Skeletal muscle satellite cell (primary cell): ENCODE data around the gene COL19A1.
A peak's percentile ranks its signal among the peaks of the same experiment; 100 is the strongest.

Source experiments
- H3K27me3 ChIP-seq: 2 replicates; pipeline ENCODE4 v1.7.0; 2013; ENCODE audit warnings: low read length; ENCODE audit not compliant: control insufficient read depth, insufficient read depth
- H3K36me3 ChIP-seq: 2 replicates; pipeline ENCODE4 v1.7.0; 2013; ENCODE audit warnings: mild to moderate bottlenecking, control low read depth, low read length; ENCODE audit not compliant: insufficient read depth
- H3K4me1 ChIP-seq: 2 replicates; pipeline ENCODE4 v1.7.0; 2013; ENCODE audit warnings: low read length; ENCODE audit not compliant: control insufficient read depth, insufficient read depth
- H3K4me2 ChIP-seq: 2 replicates; pipeline ENCODE4 v1.7.0; 2013; ENCODE audit warnings: mild to moderate bottlenecking, low read length
- H3K4me3 ChIP-seq: 2 replicates; pipeline ENCODE4 v1.7.0; 2013; ENCODE audit warnings: low read length
- H3K9ac ChIP-seq: 2 replicates; pipeline ENCODE4 v1.7.0; 2013; ENCODE audit warnings: mild to moderate bottlenecking, low read depth, low read length, moderate library complexity
- H3K9me3 ChIP-seq: replicated peaks from 2 replicates; pipeline ENCODE4 v1.7.0; 2013; ENCODE audit warnings: mild to moderate bottlenecking, control low read depth, low read length

Gene COL19A1

GRCh38 chr6:70163795-70164194, 297.4 kb downstream of the COL19A1 start:
- Histone ChIP-seq H3K9ac (no peak overlapping the region), H3K27me3 (peaks cover 4% of the 10 kb centered on the region), H3K36me3 (no peaks in the 10 kb centered on the region), H3K4me1 (peaks cover 7% of the 10 kb centered on the region), H3K4me2 (no peak overlapping the region), H3K9me3 (no peaks in the 10 kb centered on the region), H3K4me3 (no peak overlapping the region)

DNA sequence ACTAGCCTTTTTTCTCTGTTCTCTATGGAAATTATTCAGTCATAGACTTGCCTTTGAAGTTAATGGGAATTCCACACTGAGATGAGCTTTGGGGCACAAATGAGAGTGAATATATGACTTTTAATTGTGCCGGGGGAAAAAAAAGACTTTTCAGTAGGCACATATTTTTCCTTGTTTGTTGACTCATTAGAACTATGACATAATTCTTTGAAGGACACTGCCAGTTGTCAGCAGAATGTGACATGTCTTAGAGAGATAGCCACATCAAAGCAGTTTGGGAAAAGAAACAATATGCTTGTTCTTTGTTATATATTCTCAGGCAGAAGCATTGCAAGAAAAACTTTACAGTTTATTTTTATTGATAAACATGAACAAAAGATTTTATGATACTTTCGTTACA, 298.2 kb downstream of the COL19A1 start:
- H3K9ac ChIP-seq: no peak overlapping the region
- peaks cover 7% of the 10 kb centered on the region for H3K4me1 ChIP-seq
- H3K36me3 ChIP-seq: no peaks in the 10 kb centered on the region
- no peak overlapping the region for H3K4me3 ChIP-seq
- no peaks in the 10 kb centered on the region for H3K9me3 ChIP-seq
- no peak overlapping the region for H3K4me2 ChIP-seq
- peaks cover 4% of the 10 kb centered on the region for H3K27me3 ChIP-seq

DNA sequence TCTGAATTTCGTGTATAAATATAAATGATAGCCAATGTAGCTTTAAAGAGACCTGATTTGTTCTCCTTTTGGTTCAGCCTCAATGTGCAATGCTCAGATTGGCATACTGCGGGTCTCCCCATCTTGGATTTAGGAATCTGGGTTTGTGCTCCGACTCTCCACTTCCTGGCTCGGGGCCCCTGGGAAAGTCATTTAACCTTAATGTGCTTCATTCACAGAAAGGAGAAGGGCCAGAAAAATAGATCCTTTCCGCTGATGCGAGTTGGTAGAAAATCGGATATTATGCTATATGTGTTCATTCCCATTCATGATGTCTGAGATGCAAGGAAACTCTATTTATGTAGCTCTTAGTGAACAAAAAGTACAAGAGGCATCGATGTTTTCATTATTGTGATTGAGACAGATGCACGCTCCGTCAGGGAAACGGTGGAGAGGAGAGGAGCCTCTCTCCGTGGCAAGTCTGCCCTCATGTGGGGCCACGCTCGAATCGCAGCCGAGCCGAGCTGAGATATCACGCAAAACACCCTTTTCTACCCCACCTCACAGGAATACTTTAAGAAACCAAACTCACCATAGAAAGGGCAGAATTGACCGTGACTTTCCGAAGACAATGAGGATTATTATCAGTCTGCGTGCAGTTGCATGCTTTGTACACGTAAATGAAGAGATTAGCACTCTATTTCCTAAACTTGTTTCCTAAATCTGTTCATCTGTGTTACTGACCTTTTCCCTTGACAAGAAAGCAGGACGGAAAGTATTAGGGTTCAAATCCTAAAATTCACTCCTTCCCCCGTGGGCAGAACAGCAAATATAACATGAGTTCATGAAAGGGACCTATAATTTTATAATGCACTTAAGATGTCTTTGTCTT, 300.0 kb downstream of the COL19A1 start:
- H3K4me3 ChIP-seq: peak overlapping the region; percentile 46
- peak overlapping the region; percentile 2 for H3K9ac ChIP-seq
- peaks cover 7% of the 10 kb centered on the region for H3K4me1 ChIP-seq
- peak overlapping the region; percentile 72 for H3K4me2 ChIP-seq
- no peaks in the 10 kb centered on the region for H3K9me3 ChIP-seq
- no peaks in the 10 kb centered on the region for H3K36me3 ChIP-seq
- H3K27me3 ChIP-seq: peaks cover 4% of the 10 kb centered on the region

- H3K9ac ChIP-seq: no peak overlapping the region
- no peaks in the 10 kb centered on the region for H3K36me3 ChIP-seq
- no peak overlapping the region for H3K4me2 ChIP-seq
- H3K4me3 ChIP-seq: no peak overlapping the region
- no peaks in the 10 kb centered on the region for H3K9me3 ChIP-seq
- peaks cover 7% of the 10 kb centered on the region for H3K4me1 ChIP-seq
- peaks cover 4% of the 10 kb centered on the region for H3K27me3 ChIP-seq
Observed at GRCh38 chr6:70168681-70169377, 302.5 kb downstream of the COL19A1 start.

DNA sequence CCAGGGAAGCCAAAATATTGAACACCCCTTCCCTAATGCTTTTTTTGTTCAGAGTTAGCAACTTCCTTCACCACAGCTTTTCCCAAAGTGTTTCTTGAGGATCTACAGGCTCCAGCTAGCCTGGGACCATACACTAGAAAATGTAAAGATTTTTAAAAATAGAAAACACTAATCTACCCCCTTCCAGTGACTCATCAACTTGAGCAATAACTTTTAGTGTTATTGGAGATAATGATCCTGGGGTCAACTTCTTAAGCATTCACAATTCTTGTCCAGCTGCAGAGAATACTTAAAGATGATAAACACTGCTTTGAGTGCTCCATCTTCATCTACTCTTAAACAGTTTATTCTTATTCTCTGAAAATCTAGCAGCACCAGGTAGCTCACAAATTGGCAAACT, 304.9 kb downstream of the COL19A1 start:
- Histone ChIP-seq H3K36me3 (no peaks in the 10 kb centered on the region), H3K9ac (no peak overlapping the region), H3K4me2 (no peak overlapping the region), H3K4me1 (no peaks in the 10 kb centered on the region), H3K27me3 (peaks cover 4% of the 10 kb centered on the region), H3K9me3 (no peaks in the 10 kb centered on the region), H3K4me3 (no peak overlapping the region)

GRCh38 chr6:70172252-70172651, 305.9 kb downstream of the COL19A1 start:
- no peaks in the 10 kb centered on the region for H3K27me3 ChIP-seq
- no peaks in the 10 kb centered on the region for H3K36me3 ChIP-seq
- H3K4me3 ChIP-seq: no peak overlapping the region
- no peak overlapping the region for H3K4me2 ChIP-seq
- no peak overlapping the region for H3K9ac ChIP-seq
- no peaks in the 10 kb centered on the region for H3K4me1 ChIP-seq
- no peaks in the 10 kb centered on the region for H3K9me3 ChIP-seq

DNA sequence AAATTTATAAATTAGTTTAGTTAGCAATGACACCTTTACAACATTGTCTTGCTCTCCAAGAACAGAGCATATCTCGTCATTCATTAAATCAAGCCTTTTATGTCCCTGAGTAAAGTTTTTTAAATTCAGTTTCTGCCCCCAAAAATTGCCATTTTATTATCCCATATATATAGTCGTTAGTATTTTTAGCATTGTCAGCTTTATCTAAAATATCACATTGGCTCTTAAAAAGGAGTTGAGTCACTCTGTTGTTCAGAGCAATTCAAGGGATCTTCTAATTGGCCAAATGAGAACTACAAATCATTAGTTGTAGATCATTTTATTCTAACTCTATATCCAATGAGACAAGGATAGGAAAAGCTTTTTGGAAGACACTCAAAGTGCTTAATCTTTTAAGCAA, 309.4 kb downstream of the COL19A1 start:
- Histone ChIP-seq H3K4me3 (no peak overlapping the region), H3K9ac (no peak overlapping the region), H3K36me3 (no peaks in the 10 kb centered on the region), H3K4me1 (no peaks in the 10 kb centered on the region), H3K4me2 (no peak overlapping the region), H3K27me3 (no peaks in the 10 kb centered on the region), H3K9me3 (no peaks in the 10 kb centered on the region)

- no peaks in the 10 kb centered on the region for H3K4me1 ChIP-seq
- H3K36me3 ChIP-seq: no peaks in the 10 kb centered on the region
- H3K27me3 ChIP-seq: no peaks in the 10 kb centered on the region
- no peaks in the 10 kb centered on the region for H3K9me3 ChIP-seq
- H3K4me2 ChIP-seq: no peak overlapping the region
- no peak overlapping the region for H3K4me3 ChIP-seq
- no peak overlapping the region for H3K9ac ChIP-seq
Observed at GRCh38 chr6:70176842-70177550, 310.6 kb downstream of the COL19A1 start.

- H3K9me3 ChIP-seq: no peaks in the 10 kb centered on the region
- H3K27me3 ChIP-seq: no peaks in the 10 kb centered on the region
- H3K4me1 ChIP-seq: no peaks in the 10 kb centered on the region
- no peak overlapping the region for H3K4me3 ChIP-seq
- H3K9ac ChIP-seq: no peak overlapping the region
- H3K4me2 ChIP-seq: no peak overlapping the region
- H3K36me3 ChIP-seq: no peaks in the 10 kb centered on the region
Observed at GRCh38 chr6:70180183-70180900, 314.0 kb downstream of the COL19A1 start.

DNA sequence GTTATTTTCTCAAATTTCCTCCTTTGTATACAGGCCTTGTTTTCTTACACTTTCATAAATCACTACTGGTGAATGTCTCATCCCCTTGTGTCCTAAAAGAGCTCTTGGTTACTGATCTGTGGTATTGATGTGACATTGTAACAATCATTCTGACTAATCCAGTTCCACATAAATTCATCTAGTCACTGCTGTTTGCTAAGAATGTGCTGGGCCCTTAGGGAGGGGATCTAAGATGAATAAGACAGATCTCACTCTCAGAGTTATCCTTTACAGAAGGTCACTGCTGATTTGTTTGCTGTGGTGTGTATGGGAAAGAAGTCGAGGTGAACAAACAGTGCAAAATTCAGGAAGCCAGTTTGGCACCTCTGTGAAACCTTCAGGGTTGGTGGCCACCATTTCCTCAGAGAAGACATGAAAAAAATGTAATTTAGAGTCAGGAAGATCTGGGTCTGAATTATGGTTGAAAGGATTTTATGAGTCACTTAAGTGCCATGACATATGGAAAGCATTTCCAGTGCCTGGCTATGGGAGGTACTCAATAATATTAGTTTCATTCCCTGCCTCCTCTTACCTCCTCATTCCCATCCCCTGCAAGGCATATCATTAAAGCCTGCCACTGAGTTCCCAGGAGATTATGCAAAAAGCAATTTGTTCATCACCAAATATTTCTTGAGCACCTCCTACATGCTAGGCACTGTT, 314.7 kb downstream of the COL19A1 start:
- Histone ChIP-seq H3K36me3 (no peaks in the 10 kb centered on the region), H3K4me3 (no peak overlapping the region), H3K27me3 (no peaks in the 10 kb centered on the region), H3K4me1 (no peaks in the 10 kb centered on the region), H3K9me3 (no peaks in the 10 kb centered on the region), H3K9ac (no peak overlapping the region), H3K4me2 (no peak overlapping the region)
